OCI-LY7 (cell line): Measurements from ENCODE around the gene ZXDC.

Experiments
- EZH2phosphoT487 ChIP-seq: fragments of 200-600 bp; sonication (generic); IDR thresholded peaks from 2 replicates; pipeline ENCODE4 v1.6.1; 2018; ENCODE audit warnings: low read depth, borderline replicate concordance, mild to moderate bottlenecking, mixed run types, antibody characterized with exemption, low read length, moderate library complexity, mixed read lengths
- TF ChIP-seq, protein P1 (sequence below): fragments of 200-600 bp; sonication (generic); conservative IDR thresholded peaks from 2 replicates; pipeline ENCODE4 v1.5.1; 2014; ENCODE audit warnings: mild to moderate bottlenecking, antibody characterized with exemption, low read length, moderate library complexity, mixed read lengths

DNA sequence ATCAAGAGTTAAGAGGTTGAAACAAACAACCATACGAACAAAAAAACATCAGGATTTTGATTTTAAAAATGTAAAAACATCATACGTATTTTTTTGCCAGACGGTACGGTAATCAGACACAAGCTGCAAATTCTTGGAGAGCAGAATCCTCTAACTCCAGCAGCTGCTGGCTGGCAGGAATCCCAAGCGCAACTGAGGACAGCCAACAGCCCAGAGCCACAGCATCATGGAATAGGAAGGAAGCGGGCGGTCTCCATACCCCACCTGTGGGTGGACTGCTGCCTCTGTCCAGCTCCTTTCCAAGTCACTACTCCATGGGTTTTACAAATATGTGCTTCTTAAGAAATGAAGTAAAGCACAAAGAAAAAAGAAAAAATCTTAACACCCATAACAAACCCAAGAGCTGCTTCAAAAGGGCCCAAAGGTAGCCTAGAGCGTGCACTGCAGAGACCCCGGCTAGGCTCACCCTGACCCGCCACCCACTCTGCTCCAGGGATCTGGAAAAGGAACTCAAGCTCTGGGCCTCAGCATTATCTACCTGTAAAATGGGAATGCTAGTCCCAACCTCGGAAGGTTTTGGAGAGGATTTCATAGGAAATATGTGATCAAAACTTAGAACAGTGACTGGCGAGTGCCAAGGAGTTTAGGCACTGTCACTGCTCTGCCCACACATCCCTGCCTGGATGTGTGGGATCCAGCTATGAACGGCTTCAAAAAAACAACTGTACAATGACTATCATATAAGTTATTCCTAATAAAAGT, 33.4 kb downstream of the ZXDC start:
- TF ChIP-seq, protein P1, sequence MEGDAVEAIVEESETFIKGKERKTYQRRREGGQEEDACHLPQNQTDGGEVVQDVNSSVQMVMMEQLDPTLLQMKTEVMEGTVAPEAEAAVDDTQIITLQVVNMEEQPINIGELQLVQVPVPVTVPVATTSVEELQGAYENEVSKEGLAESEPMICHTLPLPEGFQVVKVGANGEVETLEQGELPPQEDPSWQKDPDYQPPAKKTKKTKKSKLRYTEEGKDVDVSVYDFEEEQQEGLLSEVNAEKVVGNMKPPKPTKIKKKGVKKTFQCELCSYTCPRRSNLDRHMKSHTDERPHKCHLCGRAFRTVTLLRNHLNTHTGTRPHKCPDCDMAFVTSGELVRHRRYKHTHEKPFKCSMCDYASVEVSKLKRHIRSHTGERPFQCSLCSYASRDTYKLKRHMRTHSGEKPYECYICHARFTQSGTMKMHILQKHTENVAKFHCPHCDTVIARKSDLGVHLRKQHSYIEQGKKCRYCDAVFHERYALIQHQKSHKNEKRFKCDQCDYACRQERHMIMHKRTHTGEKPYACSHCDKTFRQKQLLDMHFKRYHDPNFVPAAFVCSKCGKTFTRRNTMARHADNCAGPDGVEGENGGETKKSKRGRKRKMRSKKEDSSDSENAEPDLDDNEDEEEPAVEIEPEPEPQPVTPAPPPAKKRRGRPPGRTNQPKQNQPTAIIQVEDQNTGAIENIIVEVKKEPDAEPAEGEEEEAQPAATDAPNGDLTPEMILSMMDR: no peak
- no peak for TF ChIP-seq EZH2phosphoT487
